Measurements from ENCODE around the gene INPP4A. TPM values are rescaled to one million over a fixed set of nuclear protein-coding genes. Genes with fewer than 3 reads are reported as not detected.

INPP4A gene
- total and polyA plus RNA-seq, 2 of the 13 experiments (the other 11 are each of a cell fraction or from before 2014, with no cell fraction given) = 10.1 to 10.9 TPM

GRCh38 chr2:98444436-98445176 is at the start of gene INPP4A (continued):
- TF ChIP-seq GABPA (IDR thresholded peaks at IDR 0.05; ENCODE audit: low read depth, low read length) = 0 out of 2 replicates have a peak, but pooled peaks have one; percentile 15
- peak; percentile 33; the same call in 1 of the 2 replicates for TF ChIP-seq GABPA (CRISPR knock-in tag; IDR thresholded peaks at IDR 0.05; ENCODE audit: low read depth)
- no peak for TF ChIP-seq TFAP4 (IDR thresholded peaks at IDR 0.05; ENCODE audit: borderline replicate concordance, low read depth)
- peak; percentile 37; the same call in 1 of the 2 replicates for TF ChIP-seq NR2C2 (CRISPR knock-in tag; IDR thresholded peaks at IDR 0.05; ENCODE audit: borderline replicate concordance)
- TF ChIP-seq ZNF878 (CRISPR knock-in tag; IDR thresholded peaks at IDR 0.05) = no peak
- no peak for TF ChIP-seq CEBPZ (IDR thresholded peaks at IDR 0.05; ENCODE audit: low read length)
- TF ChIP-seq ZNF740 (CRISPR knock-in tag; IDR thresholded peaks at IDR 0.05) = no peak
- no peak for TF ChIP-seq ZNF879 (CRISPR knock-in tag; IDR thresholded peaks at IDR 0.05)
- no peak for TF ChIP-seq PBX3 (CRISPR knock-in tag; IDR thresholded peaks at IDR 0.05; ENCODE audit: borderline replicate concordance)
- TF ChIP-seq, protein P1, sequence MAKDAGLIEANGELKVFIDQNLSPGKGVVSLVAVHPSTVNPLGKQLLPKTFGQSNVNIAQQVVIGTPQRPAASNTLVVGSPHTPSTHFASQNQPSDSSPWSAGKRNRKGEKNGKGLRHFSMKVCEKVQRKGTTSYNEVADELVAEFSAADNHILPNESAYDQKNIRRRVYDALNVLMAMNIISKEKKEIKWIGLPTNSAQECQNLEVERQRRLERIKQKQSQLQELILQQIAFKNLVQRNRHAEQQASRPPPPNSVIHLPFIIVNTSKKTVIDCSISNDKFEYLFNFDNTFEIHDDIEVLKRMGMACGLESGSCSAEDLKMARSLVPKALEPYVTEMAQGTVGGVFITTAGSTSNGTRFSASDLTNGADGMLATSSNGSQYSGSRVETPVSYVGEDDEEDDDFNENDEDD (CRISPR knock-in tag; IDR thresholded peaks at IDR 0.05; ENCODE audit: borderline replicate concordance) = peak; percentile 16; the same call in 1 of the 2 replicates
- TF ChIP-seq KIAA2018 (CRISPR knock-in tag; IDR thresholded peaks at IDR 0.05; ENCODE audit: borderline replicate concordance) = no peak
- TF ChIP-seq FOSL1 (CRISPR knock-in tag; IDR thresholded peaks at IDR 0.05; ENCODE audit: borderline replicate concordance) = no peak
